ENCODE measurements around the gene EPRS1. TPM values are rescaled to one million over a fixed set of nuclear protein-coding genes. Genes with fewer than 3 reads are reported as not detected.
"Not testable (repeated sequence)": the region's sequence is repeated elsewhere in the genome, so short reads cannot be mapped to it uniquely, and the experiment has no call there.

The EPRS1 gene
- total RNA-seq, 2 experiments from 2014 or later, result 222 to 237 TPM

- Mint-ChIP-seq H3K4me1 (peaks cover 3% of the 10 kb centered on the region), H3K36me3 (peaks cover 4% of the 10 kb centered on the region), H3K27ac (peak overlapping the region; percentile 57), H3K4me3 (no peak overlapping the region), H3K9me3 (no peaks in the 10 kb centered on the region), H3K27me3 (no peaks in the 10 kb centered on the region)
- DNase-seq, result no peak
These were observed 10.1 kb upstream of the EPRS1 start for GRCh38 chr1:220056374-220056773.

GRCh38 chr1:220045356-220046051 lies 801 bp downstream of the EPRS1 start:
- Mint-ChIP-seq H3K27me3 (no peaks in the 10 kb centered on the region), H3K4me3 (peak overlapping the region; percentile 95), H3K27ac (peak overlapping the region; percentile 99), H3K9me3 (no peaks in the 10 kb centered on the region), H3K36me3 (peaks cover 23% of the 10 kb centered on the region), H3K4me1 (peaks cover 30% of the 10 kb centered on the region)
- DNase-seq, result no peak

- H3K4me1 Mint-ChIP-seq, result peaks cover 32% of the 10 kb centered on the region
These were observed 1.5 kb downstream of the EPRS1 start for GRCh38 chr1:220044678-220045355.

GRCh38 chr1:220043646-220044045 lies 2.7 kb downstream of the EPRS1 start:
- Mint-ChIP-seq H3K4me3 (peak overlapping the region; percentile 55), H3K36me3 (peaks cover 28% of the 10 kb centered on the region), H3K9me3 (no peaks in the 10 kb centered on the region), H3K27me3 (no peaks in the 10 kb centered on the region), H3K4me1 (peaks cover 38% of the 10 kb centered on the region), H3K27ac (peak overlapping the region; percentile 49)
- DNase-seq, result no peak

More at GRCh38 chr1:220044678-220045355, 1.5 kb downstream of the EPRS1 start:
- Mint-ChIP-seq H3K9me3 (no peaks in the 10 kb centered on the region), H3K27ac (peak overlapping the region; percentile 99), H3K36me3 (peaks cover 23% of the 10 kb centered on the region), H3K4me3 (peak overlapping the region; percentile 95), H3K27me3 (no peaks in the 10 kb centered on the region)
- DNase-seq, result no peak

GRCh38 chr1:220040028-220040596 lies 6.2 kb downstream of the EPRS1 start:
- no peak for DNase-seq
- Mint-ChIP-seq H3K4me1 (peaks cover 41% of the 10 kb centered on the region), H3K36me3 (peaks cover 44% of the 10 kb centered on the region), H3K27me3 (no peaks in the 10 kb centered on the region), H3K27ac (peak overlapping the region; percentile 20), H3K9me3 (no peaks in the 10 kb centered on the region), H3K4me3 (no peak overlapping the region)

GRCh38 chr1:220038640-220039039 lies 7.7 kb downstream of the EPRS1 start:
- H3K27ac Mint-ChIP-seq, result no peak overlapping the region
- DNase-seq, result no peak
- no peaks in the 10 kb centered on the region for H3K27me3 Mint-ChIP-seq
- H3K36me3 Mint-ChIP-seq, result peaks cover 44% of the 10 kb centered on the region
- H3K9me3 Mint-ChIP-seq, result no peaks in the 10 kb centered on the region
- no peak overlapping the region for H3K4me3 Mint-ChIP-seq
- peaks cover 34% of the 10 kb centered on the region for H3K4me1 Mint-ChIP-seq

- H3K9me3 Mint-ChIP-seq, H3K27me3 Mint-ChIP-seq, DNase-seq, H3K4me3 Mint-ChIP-seq, H3K27ac Mint-ChIP-seq: not testable (repeated sequence)
- Mint-ChIP-seq H3K36me3 (peaks cover 42% of the 10 kb centered on the region), H3K4me1 (peaks cover 28% of the 10 kb centered on the region)
These were observed 8.5 kb downstream of the EPRS1 start for GRCh38 chr1:220037810-220038209.

- H3K27ac Mint-ChIP-seq, result no peak overlapping the region
- H3K4me1 Mint-ChIP-seq, result peaks cover 15% of the 10 kb centered on the region
- H3K9me3 Mint-ChIP-seq, result no peaks in the 10 kb centered on the region
- no peak overlapping the region for H3K4me3 Mint-ChIP-seq
- no peaks in the 10 kb centered on the region for H3K27me3 Mint-ChIP-seq
- no peak for DNase-seq
- H3K36me3 Mint-ChIP-seq, result peaks cover 39% of the 10 kb centered on the region
These were observed 13.4 kb downstream of the EPRS1 start for GRCh38 chr1:220032911-220033310.

GRCh38 chr1:220031287-220031686 lies 15.0 kb downstream of the EPRS1 start:
- H3K27ac Mint-ChIP-seq, result no peak overlapping the region
- H3K4me1 Mint-ChIP-seq, result peaks cover 6% of the 10 kb centered on the region
- no peaks in the 10 kb centered on the region for H3K27me3 Mint-ChIP-seq
- H3K4me3 Mint-ChIP-seq, result no peak overlapping the region
- no peak for DNase-seq
- no peaks in the 10 kb centered on the region for H3K9me3 Mint-ChIP-seq
- H3K36me3 Mint-ChIP-seq, result peaks cover 30% of the 10 kb centered on the region

- H3K36me3 Mint-ChIP-seq, result peaks cover 32% of the 10 kb centered on the region
- no peak for DNase-seq
- H3K27ac Mint-ChIP-seq, result no peak overlapping the region
- no peaks in the 10 kb centered on the region for H3K9me3 Mint-ChIP-seq
- H3K4me3 Mint-ChIP-seq, result no peak overlapping the region
- H3K27me3 Mint-ChIP-seq, result no peaks in the 10 kb centered on the region
- peaks cover 3% of the 10 kb centered on the region for H3K4me1 Mint-ChIP-seq
These were observed 17.9 kb downstream of the EPRS1 start for GRCh38 chr1:220028346-220028895.

- no peaks in the 10 kb centered on the region for H3K27me3 Mint-ChIP-seq
- no peak overlapping the region for H3K4me3 Mint-ChIP-seq
- H3K27ac Mint-ChIP-seq, result no peak overlapping the region
- no peak for DNase-seq
- peaks cover 3% of the 10 kb centered on the region for H3K4me1 Mint-ChIP-seq
- peaks cover 37% of the 10 kb centered on the region for H3K36me3 Mint-ChIP-seq
- no peaks in the 10 kb centered on the region for H3K9me3 Mint-ChIP-seq
These were observed 27.2 kb downstream of the EPRS1 start for GRCh38 chr1:220019071-220019470.

- DNase-seq, result no peak
- peaks cover 5% of the 10 kb centered on the region for H3K4me1 Mint-ChIP-seq
- H3K27me3 Mint-ChIP-seq, result no peaks in the 10 kb centered on the region
- H3K36me3 Mint-ChIP-seq, result peaks cover 32% of the 10 kb centered on the region
- no peak overlapping the region for H3K27ac Mint-ChIP-seq
- H3K9me3 Mint-ChIP-seq, result no peaks in the 10 kb centered on the region
- H3K4me3 Mint-ChIP-seq, result no peak overlapping the region
These were observed 32.8 kb downstream of the EPRS1 start for GRCh38 chr1:220013497-220013896.

GRCh38 chr1:220012259-220012658 lies 34.0 kb downstream of the EPRS1 start:
- H3K36me3 Mint-ChIP-seq, result peaks cover 29% of the 10 kb centered on the region
- peaks cover 5% of the 10 kb centered on the region for H3K4me1 Mint-ChIP-seq
- H3K4me3 Mint-ChIP-seq, result no peak overlapping the region
- H3K9me3 Mint-ChIP-seq, result no peaks in the 10 kb centered on the region
- no peak overlapping the region for H3K27ac Mint-ChIP-seq
- no peak for DNase-seq
- H3K27me3 Mint-ChIP-seq, result no peaks in the 10 kb centered on the region

- Mint-ChIP-seq H3K27me3 (no peaks in the 10 kb centered on the region), H3K4me3 (no peak overlapping the region), H3K36me3 (peaks cover 29% of the 10 kb centered on the region), H3K4me1 (peaks cover 5% of the 10 kb centered on the region), H3K27ac (no peak overlapping the region), H3K9me3 (no peaks in the 10 kb centered on the region)
- no peak for DNase-seq
These were observed 34.7 kb downstream of the EPRS1 start for GRCh38 chr1:220011620-220012019.

GRCh38 chr1:220007438-220007837 lies 38.9 kb downstream of the EPRS1 start:
- Mint-ChIP-seq H3K27ac (no peak overlapping the region), H3K4me3 (no peak overlapping the region), H3K9me3 (no peaks in the 10 kb centered on the region), H3K36me3 (peaks cover 17% of the 10 kb centered on the region), H3K27me3 (no peaks in the 10 kb centered on the region), H3K4me1 (no peaks in the 10 kb centered on the region)
- DNase-seq, result no peak

Measured in activated naive CD8-positive, alpha-beta T cell treated with anti-CD3 and anti-CD28 coated beads for 36 hours (primary cell).